ENCODE measurements around the gene GPRASP1. TPM values are rescaled to one million over a fixed set of nuclear protein-coding genes. Genes with fewer than 3 reads are reported as not detected.
A peak's percentile ranks its signal among the peaks of the same experiment; 100 is the strongest.
"Not testable (repeated sequence)": the region's sequence is repeated elsewhere in the genome, so short reads cannot be mapped to it uniquely, and the experiment has no call there.

GPRASP1 gene
- total RNA-seq, 1 donor from 2014 or later: 8.8 TPM

- no peak for TF ChIP-seq CTCF (IDR thresholded peaks at IDR 0.05; ENCODE audit: unreplicated experiment)
- Mint-ChIP-seq H3K36me3 (peaks cover 15% of the 10 kb centered on the region), H3K4me3 (peak overlapping the region; percentile 85), H3K9me3 (peaks cover 47% of the 10 kb centered on the region), H3K4me1 (peaks cover 9% of the 10 kb centered on the region), H3K27me3 (ENCODE audit: low read depth) (no peaks in the 10 kb centered on the region), H3K27ac (peak overlapping the region; percentile 93)
- DNase-seq (ENCODE audit: low spot score in 2 of 2, unreplicated experiment in 2 of 2): peak; percentile 49 to 81
Measured at GRCh38 chrX:102659790-102660757, 8.8 kb downstream of the GPRASP1 start.

GRCh38 chrX:102663820-102664219, 12.5 kb downstream of the GPRASP1 start:
- not testable (repeated sequence) for H3K27ac Mint-ChIP-seq; H3K4me3 Mint-ChIP-seq; H3K27me3 Mint-ChIP-seq (ENCODE audit: low read depth); DNase-seq (ENCODE audit: low spot score in 2 of 2, unreplicated experiment in 2 of 2); H3K4me1 Mint-ChIP-seq
- H3K36me3 Mint-ChIP-seq: peaks cover 41% of the 10 kb centered on the region
- H3K9me3 Mint-ChIP-seq: peaks cover 58% of the 10 kb centered on the region

- not testable (repeated sequence) for H3K4me3 Mint-ChIP-seq; H3K27me3 Mint-ChIP-seq (ENCODE audit: low read depth); H3K4me1 Mint-ChIP-seq; H3K27ac Mint-ChIP-seq; DNase-seq (ENCODE audit: low spot score in 2 of 2, unreplicated experiment in 2 of 2)
- peaks cover 45% of the 10 kb centered on the region for H3K36me3 Mint-ChIP-seq
- peaks cover 67% of the 10 kb centered on the region for H3K9me3 Mint-ChIP-seq
Measured at GRCh38 chrX:102667034-102667433, 15.8 kb downstream of the GPRASP1 start.

- Mint-ChIP-seq H3K27me3 (ENCODE audit: low read depth) (no peaks in the 10 kb centered on the region), H3K36me3 (peaks cover 32% of the 10 kb centered on the region), H3K4me3 (no peak overlapping the region), H3K4me1 (no peaks in the 10 kb centered on the region), H3K27ac (no peak overlapping the region), H3K9me3 (peaks cover 61% of the 10 kb centered on the region)
- DNase-seq (ENCODE audit: low spot score in 2 of 2, unreplicated experiment in 2 of 2): no peak
- TF ChIP-seq CTCF (IDR thresholded peaks at IDR 0.05; ENCODE audit: unreplicated experiment): no peak
Measured at GRCh38 chrX:102669526-102669925, 18.2 kb downstream of the GPRASP1 start.

- TF ChIP-seq CTCF (IDR thresholded peaks at IDR 0.05; ENCODE audit: unreplicated experiment): no peak
- Mint-ChIP-seq H3K9me3 (peaks cover 44% of the 10 kb centered on the region), H3K36me3 (peaks cover 10% of the 10 kb centered on the region), H3K4me1 (no peaks in the 10 kb centered on the region), H3K27ac (peak overlapping the region; percentile 86), H3K27me3 (ENCODE audit: low read depth) (no peaks in the 10 kb centered on the region), H3K4me3 (no peak overlapping the region)
- DNase-seq (ENCODE audit: low spot score in 2 of 2, unreplicated experiment in 2 of 2): no peak
Measured at GRCh38 chrX:102672856-102673255, 21.6 kb downstream of the GPRASP1 start.

GRCh38 chrX:102677479-102677878, 26.2 kb downstream of the GPRASP1 start:
- H3K27me3 Mint-ChIP-seq (ENCODE audit: low read depth); H3K27ac Mint-ChIP-seq; DNase-seq (ENCODE audit: low spot score in 2 of 2, unreplicated experiment in 2 of 2); H3K4me1 Mint-ChIP-seq; H3K4me3 Mint-ChIP-seq: not testable (repeated sequence)
- Mint-ChIP-seq H3K36me3 (peaks cover 16% of the 10 kb centered on the region), H3K9me3 (peaks cover 65% of the 10 kb centered on the region)

GRCh38 chrX:102684772-102685520, 33.7 kb downstream of the GPRASP1 start:
- TF ChIP-seq CTCF (IDR thresholded peaks at IDR 0.05; ENCODE audit: unreplicated experiment): no peak
- DNase-seq (ENCODE audit: low spot score in 2 of 2, unreplicated experiment in 2 of 2): no peak
- Mint-ChIP-seq H3K9me3 (peaks cover 69% of the 10 kb centered on the region), H3K36me3 (peaks cover 41% of the 10 kb centered on the region), H3K4me1 (no peaks in the 10 kb centered on the region), H3K27ac (no peak overlapping the region), H3K27me3 (ENCODE audit: low read depth) (no peaks in the 10 kb centered on the region), H3K4me3 (no peak overlapping the region)

Measured in mesothelial cell of epicardium (in vitro differentiated cells).